Progenitor cell of endocrine pancreas (in vitro differentiated cells): ENCODE results near the gene LRCH3. TPM values are rescaled to one million over a fixed set of nuclear protein-coding genes. Genes with fewer than 3 reads are reported as not detected.

ENCODE experiments used
- DNase-seq: peaks from one replicate; pipeline ENCODE4 v3.0.0; 2021; ENCODE audit warnings: low spot score; ENCODE audit not compliant: unreplicated experiment
- H3K27ac Mint-ChIP-seq: 2 replicates; pipeline ENCODE4 v1.8.0; 2021; ENCODE audit warnings: mild to moderate bottlenecking, moderate library complexity, mixed read lengths
- H3K27me3 Mint-ChIP-seq: 2 replicates; pipeline ENCODE4 v1.8.0; 2021; ENCODE audit warnings: mixed read lengths
- H3K36me3 Mint-ChIP-seq: 2 replicates; pipeline ENCODE4 v1.8.0; 2022; ENCODE audit warnings: mixed read lengths; ENCODE audit not compliant: insufficient read depth
- H3K4me1 Mint-ChIP-seq: 2 replicates; pipeline ENCODE4 v1.8.0; 2021; ENCODE audit warnings: low read depth, mixed read lengths
- H3K4me3 Mint-ChIP-seq: 2 replicates; pipeline ENCODE4 v1.8.0; 2021; ENCODE audit warnings: low read depth, mild to moderate bottlenecking, moderate library complexity, mixed read lengths
- H3K9me3 Mint-ChIP-seq: 2 replicates; pipeline ENCODE4 v1.8.0; 2021; ENCODE audit warnings: low read depth, mixed read lengths
- total RNA-seq: library from RNA; stranded (reverse); gene quantifications from 2 replicates; pipeline ENCODE4 v1.2.1, GENCODE V29; 2021
- TF ChIP-seq, protein P1 (sequence below): fragments of 200-600 bp; sonication (generic); IDR thresholded peaks from one replicate; pipeline ENCODE4 v1.5.0; 2021; ENCODE audit warnings: antibody characterized with exemption, mild to moderate bottlenecking; ENCODE audit not compliant: unreplicated experiment

The LRCH3 gene
- total RNA-seq, 1 donor from 2014 or later: 73.3 TPM

- peaks cover 21% of the 10 kb centered on the region for H3K4me1 Mint-ChIP-seq
- H3K27ac Mint-ChIP-seq: peak overlapping the region; percentile 94
- H3K4me3 Mint-ChIP-seq: peak overlapping the region; percentile 23
- no peak for DNase-seq
- no peaks in the 10 kb centered on the region for H3K27me3 Mint-ChIP-seq
- no peaks in the 10 kb centered on the region for H3K9me3 Mint-ChIP-seq
- TF ChIP-seq, protein P1, sequence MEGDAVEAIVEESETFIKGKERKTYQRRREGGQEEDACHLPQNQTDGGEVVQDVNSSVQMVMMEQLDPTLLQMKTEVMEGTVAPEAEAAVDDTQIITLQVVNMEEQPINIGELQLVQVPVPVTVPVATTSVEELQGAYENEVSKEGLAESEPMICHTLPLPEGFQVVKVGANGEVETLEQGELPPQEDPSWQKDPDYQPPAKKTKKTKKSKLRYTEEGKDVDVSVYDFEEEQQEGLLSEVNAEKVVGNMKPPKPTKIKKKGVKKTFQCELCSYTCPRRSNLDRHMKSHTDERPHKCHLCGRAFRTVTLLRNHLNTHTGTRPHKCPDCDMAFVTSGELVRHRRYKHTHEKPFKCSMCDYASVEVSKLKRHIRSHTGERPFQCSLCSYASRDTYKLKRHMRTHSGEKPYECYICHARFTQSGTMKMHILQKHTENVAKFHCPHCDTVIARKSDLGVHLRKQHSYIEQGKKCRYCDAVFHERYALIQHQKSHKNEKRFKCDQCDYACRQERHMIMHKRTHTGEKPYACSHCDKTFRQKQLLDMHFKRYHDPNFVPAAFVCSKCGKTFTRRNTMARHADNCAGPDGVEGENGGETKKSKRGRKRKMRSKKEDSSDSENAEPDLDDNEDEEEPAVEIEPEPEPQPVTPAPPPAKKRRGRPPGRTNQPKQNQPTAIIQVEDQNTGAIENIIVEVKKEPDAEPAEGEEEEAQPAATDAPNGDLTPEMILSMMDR: no peak
- peaks cover 17% of the 10 kb centered on the region for H3K36me3 Mint-ChIP-seq
These were observed 29.7 kb downstream of the LRCH3 start for GRCh38 chr3:197820550-197821335.

DNA sequence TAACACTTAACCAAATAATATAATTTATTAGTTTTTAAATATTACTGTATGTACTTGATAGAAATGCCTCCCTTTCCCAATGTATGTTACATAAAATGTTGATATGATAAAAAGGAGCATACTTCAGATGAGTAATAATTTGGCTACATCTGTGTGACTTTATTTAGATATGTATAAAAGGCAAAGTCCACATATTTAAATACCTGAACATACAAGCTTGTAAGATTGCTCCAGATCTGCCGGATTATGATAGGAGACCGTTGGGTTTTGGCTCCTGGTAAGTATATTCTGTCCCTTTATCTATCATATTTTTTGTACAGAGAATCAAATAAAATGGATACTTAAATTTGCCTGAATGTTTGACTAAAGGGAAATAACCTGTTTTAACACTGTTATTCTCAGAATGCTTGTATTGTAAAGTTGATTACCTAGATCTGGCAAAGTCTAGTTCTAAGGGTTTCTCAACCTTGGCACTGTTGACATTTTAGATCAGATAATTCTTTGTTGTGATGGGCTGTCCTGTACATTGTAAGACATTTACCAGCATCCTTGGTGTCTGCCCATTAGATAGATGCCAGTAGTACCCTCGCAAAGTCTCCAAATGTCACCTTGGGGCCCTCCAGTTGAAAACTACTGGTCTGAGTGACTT is 38.5 kb downstream of the LRCH3 start:
- Mint-ChIP-seq H3K27ac (no peak overlapping the region), H3K36me3 (peaks cover 34% of the 10 kb centered on the region), H3K4me3 (no peak overlapping the region), H3K9me3 (no peaks in the 10 kb centered on the region), H3K27me3 (no peaks in the 10 kb centered on the region), H3K4me1 (peaks cover 1% of the 10 kb centered on the region)
- no peak for DNase-seq
- TF ChIP-seq, protein P1: no peak

DNA sequence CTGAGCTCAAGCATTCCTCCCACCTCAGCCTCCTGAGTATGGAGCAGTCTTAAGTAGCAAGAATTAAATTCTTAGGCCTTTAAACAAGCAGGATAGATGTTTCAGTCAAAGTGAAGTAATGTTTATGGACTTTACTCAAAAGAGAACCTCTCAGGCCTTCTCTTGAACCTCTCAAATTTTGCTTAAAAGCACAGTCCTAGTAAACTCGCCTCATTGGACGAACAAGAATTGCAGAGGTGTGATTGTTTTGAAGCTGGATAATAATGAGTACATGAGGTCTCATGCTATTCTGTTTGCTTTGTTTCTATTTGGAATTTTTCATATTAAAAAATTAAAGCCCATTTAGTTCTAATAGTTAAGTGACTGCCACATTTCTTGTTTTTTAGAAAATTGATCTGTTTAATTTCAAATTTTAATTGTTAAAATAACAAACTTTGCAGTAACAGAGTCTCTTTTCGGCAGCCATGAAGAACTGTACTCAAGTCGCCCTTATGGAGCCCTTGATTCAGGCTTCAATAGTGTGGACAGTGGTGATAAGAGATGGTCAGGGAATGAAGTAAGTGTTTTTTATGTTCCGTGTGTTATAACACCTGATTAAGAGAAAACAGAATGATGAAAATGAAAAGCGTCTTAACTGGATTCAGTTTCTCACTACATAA is 39.4 kb downstream of the LRCH3 start:
- Mint-ChIP-seq H3K9me3 (no peaks in the 10 kb centered on the region), H3K4me1 (peaks cover 1% of the 10 kb centered on the region), H3K27me3 (no peaks in the 10 kb centered on the region), H3K36me3 (peaks cover 28% of the 10 kb centered on the region), H3K4me3 (no peak overlapping the region), H3K27ac (no peak overlapping the region)
- TF ChIP-seq, protein P1: no peak
- DNase-seq: no peak

- TF ChIP-seq, protein P1: no peak
- Mint-ChIP-seq H3K27me3 (no peaks in the 10 kb centered on the region), H3K4me1 (no peaks in the 10 kb centered on the region), H3K27ac (no peak overlapping the region), H3K4me3 (no peak overlapping the region), H3K9me3 (no peaks in the 10 kb centered on the region), H3K36me3 (peaks cover 30% of the 10 kb centered on the region)
- no peak for DNase-seq
These were observed 39.9 kb downstream of the LRCH3 start for GRCh38 chr3:197830967-197831313.

GRCh38 chr3:197833930-197834715 is 43.1 kb downstream of the LRCH3 start:
- Mint-ChIP-seq H3K4me1 (no peaks in the 10 kb centered on the region), H3K4me3 (no peak overlapping the region), H3K27me3 (no peaks in the 10 kb centered on the region), H3K27ac (no peak overlapping the region), H3K9me3 (no peaks in the 10 kb centered on the region), H3K36me3 (peaks cover 21% of the 10 kb centered on the region)
- TF ChIP-seq, protein P1: no peak
- DNase-seq: no peak
